Peyer's patch (tissue), 4 donors: ENCODE measurements around the gene GPR176.
A peak's percentile ranks its signal among the peaks of the same experiment; 100 is the strongest.

Source experiments
- POLR2A ChIP-seq, 2 donors: fragments of 450-650 bp; IDR thresholded peaks; one replicate each; pipeline ENCODE4 v1.5.1; 2017; ENCODE audit warnings: antibody characterized with exemption in 2 of 2, mild to moderate bottlenecking in 2 of 2, moderate library complexity in 2 of 2
- TF ChIP-seq, protein P1 (sequence below), 6 experiments: fragments of 450-650 bp in 4 of 6; fragments of 200-600 bp in 2 of 6; sonication (generic) in 1 of 6; IDR thresholded peaks; one replicate each; pipeline ENCODE4 v1.5.1; 2017 to 2019; ENCODE audit warnings: antibody characterized with exemption in 6 of 6, mild to moderate bottlenecking in 3 of 6, moderate library complexity in 1 of 6

DNA sequence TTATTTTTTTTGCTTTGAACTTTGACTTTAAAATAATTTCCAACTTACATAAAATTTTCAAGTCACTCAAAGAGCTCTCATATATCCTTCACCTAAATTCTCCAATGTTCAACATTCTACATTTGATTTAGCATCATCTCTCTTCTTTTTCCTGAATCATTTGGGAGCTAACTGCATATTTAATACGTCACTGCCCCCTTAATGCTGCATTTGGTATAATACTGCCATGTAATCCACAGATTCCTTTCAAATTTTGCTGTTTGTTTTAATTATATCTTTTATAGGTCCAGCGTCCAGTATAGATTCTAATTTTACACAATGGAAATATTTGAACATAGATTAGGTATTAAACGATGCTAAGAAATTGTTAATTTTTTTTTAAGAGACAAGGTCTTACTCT is 11.5 kb upstream of the GPR176 start:
- TF ChIP-seq, protein P1, sequence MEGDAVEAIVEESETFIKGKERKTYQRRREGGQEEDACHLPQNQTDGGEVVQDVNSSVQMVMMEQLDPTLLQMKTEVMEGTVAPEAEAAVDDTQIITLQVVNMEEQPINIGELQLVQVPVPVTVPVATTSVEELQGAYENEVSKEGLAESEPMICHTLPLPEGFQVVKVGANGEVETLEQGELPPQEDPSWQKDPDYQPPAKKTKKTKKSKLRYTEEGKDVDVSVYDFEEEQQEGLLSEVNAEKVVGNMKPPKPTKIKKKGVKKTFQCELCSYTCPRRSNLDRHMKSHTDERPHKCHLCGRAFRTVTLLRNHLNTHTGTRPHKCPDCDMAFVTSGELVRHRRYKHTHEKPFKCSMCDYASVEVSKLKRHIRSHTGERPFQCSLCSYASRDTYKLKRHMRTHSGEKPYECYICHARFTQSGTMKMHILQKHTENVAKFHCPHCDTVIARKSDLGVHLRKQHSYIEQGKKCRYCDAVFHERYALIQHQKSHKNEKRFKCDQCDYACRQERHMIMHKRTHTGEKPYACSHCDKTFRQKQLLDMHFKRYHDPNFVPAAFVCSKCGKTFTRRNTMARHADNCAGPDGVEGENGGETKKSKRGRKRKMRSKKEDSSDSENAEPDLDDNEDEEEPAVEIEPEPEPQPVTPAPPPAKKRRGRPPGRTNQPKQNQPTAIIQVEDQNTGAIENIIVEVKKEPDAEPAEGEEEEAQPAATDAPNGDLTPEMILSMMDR (IDR thresholded peaks at IDR 0.05): peak in 2 of 6 experiments; percentile 10 to 19
- no peak for TF ChIP-seq POLR2A (IDR thresholded peaks at IDR 0.05)
